Hepatocyte (in vitro differentiated cells): ENCODE results near the gene RXRA. TPM values are rescaled to one million over a fixed set of nuclear protein-coding genes. Genes with fewer than 3 reads are reported as not detected.

Experiments
- DNase-seq: peaks from one replicate; pipeline ENCODE4 v3.0.0-alpha.2; 2016; ENCODE audit warnings: low spot score
- H2AFZ ChIP-seq: fragments of 200-600 bp; sonication (generic); 2 replicates; pipeline ENCODE4 v1.6.0; 2016; ENCODE audit warnings: antibody characterized with exemption, mild to moderate bottlenecking
- H3K27ac ChIP-seq: fragments of 200-600 bp; sonication (generic); 2 replicates; pipeline ENCODE4 v1.5.1; 2016; ENCODE audit warnings: mild to moderate bottlenecking
- H3K27me3 ChIP-seq: fragments of 200-600 bp; sonication (generic); 2 replicates; pipeline ENCODE4 v1.6.1; 2016
- H3K36me3 ChIP-seq: fragments of 200-600 bp; sonication (generic); replicated peaks from 2 replicates; pipeline ENCODE4 v1.5.1; 2016; ENCODE audit warnings: low read depth; ENCODE audit not compliant: insufficient read depth
- H3K4me1 ChIP-seq: fragments of 200-600 bp; sonication (generic); 2 replicates; pipeline ENCODE4 v1.5.1; 2016; ENCODE audit warnings: mild to moderate bottlenecking, moderate library complexity; ENCODE audit not compliant: insufficient read depth
- H3K4me2 ChIP-seq: fragments of 200-600 bp; sonication (generic); 2 replicates; pipeline ENCODE4 v1.6.0; 2016
- H3K4me3 ChIP-seq: fragments of 200-600 bp; sonication (generic); 2 replicates; pipeline ENCODE4 v1.5.1; 2016; ENCODE audit warnings: mild to moderate bottlenecking
- H3K79me2 ChIP-seq: fragments of 200-600 bp; sonication (generic); 2 replicates; pipeline ENCODE4 v1.6.0; 2017; ENCODE audit warnings: mild to moderate bottlenecking
- H3K9me2 ChIP-seq: fragments of 200-600 bp; sonication (generic); replicated peaks from 2 replicates; pipeline ENCODE4 v1.6.0; 2017; ENCODE audit warnings: mild to moderate bottlenecking; ENCODE audit not compliant: insufficient read depth
- H3K9me3 ChIP-seq: fragments of 200-600 bp; sonication (generic); 2 replicates; pipeline ENCODE4 v1.5.1; 2016; ENCODE audit warnings: low read depth, mild to moderate bottlenecking
- H4K20me1 ChIP-seq: fragments of 200-600 bp; sonication (generic); 2 replicates; pipeline ENCODE4 v1.6.0; 2016; ENCODE audit warnings: mild to moderate bottlenecking; ENCODE audit not compliant: insufficient read depth, poor library complexity, severe bottlenecking
- EZH2 ChIP-seq: fragments of 200-600 bp; sonication (generic); IDR thresholded peaks from 2 replicates; pipeline ENCODE4 v1.6.1; 2016; ENCODE audit warnings: antibody characterized with exemption, mild to moderate bottlenecking, borderline replicate concordance
- EZH2phosphoT487 ChIP-seq: fragments of 200-600 bp; sonication (generic); IDR thresholded peaks from one replicate; pipeline ENCODE4 v1.6.1; 2018; ENCODE audit warnings: antibody characterized with exemption, mild to moderate bottlenecking, low read depth, moderate library complexity; ENCODE audit not compliant: unreplicated experiment, severe bottlenecking
- WGBS: methylation state at CpG from one replicate; pipeline ENCODE4 v1.1.6; 2016; ENCODE audit warnings: low lambda C conversion rate; ENCODE audit errors: missing lambda C conversion rate; 5-methylcytosine and 5-hydroxymethylcytosine counted together
- polyA plus RNA-seq: library from polyadenylated mRNA; unstranded; fragments of >200 nt; fragmentation: Nextera tagmentation; extraction: Ambion mirVana; gene quantifications from 2 replicates; pipeline ENCODE4 v1.2.1, GENCODE V29; 2016
- total RNA-seq: library from RNA; depleted of rRNA; stranded (reverse); fragments of >200 nt; gene quantifications from 2 replicates; pipeline ENCODE4 v1.2.3, GENCODE V29; 2014
- TF ChIP-seq, protein P1 (sequence below): fragments of 200-600 bp; sonication (generic); IDR thresholded peaks from 2 replicates; pipeline ENCODE4 v1.5.1; 2016; ENCODE audit warnings: antibody characterized with exemption, mild to moderate bottlenecking; ENCODE audit not compliant: poor library complexity

The RXRA gene
- total and polyA plus RNA-seq, 2 experiments from 2014 or later: 35.9 to 41.6 TPM

DNA sequence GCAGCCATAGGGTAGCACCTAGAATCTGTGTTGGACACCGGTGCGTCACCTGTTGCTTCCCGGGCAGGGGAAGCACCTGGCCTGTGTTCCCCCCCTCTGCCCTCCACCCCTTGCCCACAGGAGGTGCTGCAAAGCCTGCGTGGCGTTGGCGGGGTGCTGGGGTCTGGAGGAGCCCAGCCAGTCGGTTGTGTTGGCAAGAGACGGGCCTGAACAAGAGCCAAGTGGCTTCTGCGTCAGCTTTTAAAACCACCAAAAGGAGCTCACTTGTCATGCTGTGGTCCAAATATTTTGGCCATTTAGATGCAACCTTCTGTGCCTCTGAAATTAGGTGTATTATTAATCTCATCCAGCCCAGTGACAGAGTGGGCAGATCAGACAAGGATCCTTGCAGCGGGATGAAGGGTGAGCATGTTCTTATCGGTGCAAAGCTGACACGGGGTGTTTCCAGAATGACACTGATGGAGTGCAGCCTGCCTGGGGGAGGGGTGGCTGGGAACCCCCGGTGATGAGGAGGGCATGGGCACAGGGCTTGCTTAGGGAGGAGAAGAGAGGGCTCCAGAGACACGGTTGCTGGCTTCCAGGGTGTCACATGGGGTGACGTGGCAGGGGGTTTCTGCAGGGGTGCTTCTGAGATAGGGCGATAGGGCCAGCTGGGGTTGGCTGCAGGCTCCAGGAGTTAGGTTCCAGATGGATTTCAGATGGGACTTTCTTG, 9.7 kb upstream of the RXRA start:
- no peak overlapping the region for H3K4me2 ChIP-seq
- WGBS: 63% methylated on average over 16 of the region's 16 CpGs
- H4K20me1 ChIP-seq: no peaks in the 10 kb centered on the region
- no peak for DNase-seq
- H3K27me3 ChIP-seq: no peaks in the 10 kb centered on the region
- H3K4me1 ChIP-seq: peaks cover 30% of the 10 kb centered on the region
- no peak overlapping the region for H3K4me3 ChIP-seq
- H3K79me2 ChIP-seq: no peaks in the 10 kb centered on the region
- no peak overlapping the region for H2AFZ ChIP-seq
- H3K36me3 ChIP-seq: no peaks in the 10 kb centered on the region
- TF ChIP-seq EZH2 (no peak), EZH2phosphoT487 (no peak)
- TF ChIP-seq, protein P1, sequence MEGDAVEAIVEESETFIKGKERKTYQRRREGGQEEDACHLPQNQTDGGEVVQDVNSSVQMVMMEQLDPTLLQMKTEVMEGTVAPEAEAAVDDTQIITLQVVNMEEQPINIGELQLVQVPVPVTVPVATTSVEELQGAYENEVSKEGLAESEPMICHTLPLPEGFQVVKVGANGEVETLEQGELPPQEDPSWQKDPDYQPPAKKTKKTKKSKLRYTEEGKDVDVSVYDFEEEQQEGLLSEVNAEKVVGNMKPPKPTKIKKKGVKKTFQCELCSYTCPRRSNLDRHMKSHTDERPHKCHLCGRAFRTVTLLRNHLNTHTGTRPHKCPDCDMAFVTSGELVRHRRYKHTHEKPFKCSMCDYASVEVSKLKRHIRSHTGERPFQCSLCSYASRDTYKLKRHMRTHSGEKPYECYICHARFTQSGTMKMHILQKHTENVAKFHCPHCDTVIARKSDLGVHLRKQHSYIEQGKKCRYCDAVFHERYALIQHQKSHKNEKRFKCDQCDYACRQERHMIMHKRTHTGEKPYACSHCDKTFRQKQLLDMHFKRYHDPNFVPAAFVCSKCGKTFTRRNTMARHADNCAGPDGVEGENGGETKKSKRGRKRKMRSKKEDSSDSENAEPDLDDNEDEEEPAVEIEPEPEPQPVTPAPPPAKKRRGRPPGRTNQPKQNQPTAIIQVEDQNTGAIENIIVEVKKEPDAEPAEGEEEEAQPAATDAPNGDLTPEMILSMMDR: no peak
- H3K9me3 ChIP-seq: no peaks in the 10 kb centered on the region
- H3K27ac ChIP-seq: no peak overlapping the region
- no peaks in the 10 kb centered on the region for H3K9me2 ChIP-seq

DNA sequence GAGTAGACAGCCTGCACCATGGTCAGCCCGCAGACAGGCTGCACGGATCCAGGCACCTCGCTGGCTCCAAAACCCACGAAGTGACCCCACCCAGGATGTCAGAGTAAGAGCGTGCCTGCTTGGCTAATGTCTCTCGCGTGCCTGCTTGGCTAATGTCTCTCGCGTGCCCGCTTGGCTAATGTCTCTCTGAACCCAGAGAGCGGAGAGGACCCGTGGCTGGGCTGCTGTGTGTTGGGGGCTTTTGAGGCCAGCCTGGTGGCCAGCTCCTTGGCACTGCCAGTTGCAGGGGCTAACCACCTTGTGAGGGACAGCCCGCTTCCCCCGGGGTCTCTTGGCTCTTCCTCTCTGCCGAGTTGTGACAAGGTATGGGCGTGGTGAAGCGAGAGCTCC, 8.9 kb upstream of the RXRA start:
- Histone ChIP-seq H3K79me2 (no peaks in the 10 kb centered on the region), H3K4me3 (no peak overlapping the region), H3K27ac (no peak overlapping the region), H3K9me2 (no peaks in the 10 kb centered on the region), H4K20me1 (no peaks in the 10 kb centered on the region), H3K36me3 (no peaks in the 10 kb centered on the region), H3K27me3 (no peaks in the 10 kb centered on the region), H3K9me3 (no peaks in the 10 kb centered on the region), H3K4me2 (no peak overlapping the region), H3K4me1 (peaks cover 34% of the 10 kb centered on the region), H2AFZ (no peak overlapping the region)
- WGBS: 87% methylated on average over 17 of the region's 17 CpGs
- TF ChIP-seq EZH2 (no peak), EZH2phosphoT487 (no peak)
- TF ChIP-seq, protein P1: no peak
- DNase-seq: no peak

DNA sequence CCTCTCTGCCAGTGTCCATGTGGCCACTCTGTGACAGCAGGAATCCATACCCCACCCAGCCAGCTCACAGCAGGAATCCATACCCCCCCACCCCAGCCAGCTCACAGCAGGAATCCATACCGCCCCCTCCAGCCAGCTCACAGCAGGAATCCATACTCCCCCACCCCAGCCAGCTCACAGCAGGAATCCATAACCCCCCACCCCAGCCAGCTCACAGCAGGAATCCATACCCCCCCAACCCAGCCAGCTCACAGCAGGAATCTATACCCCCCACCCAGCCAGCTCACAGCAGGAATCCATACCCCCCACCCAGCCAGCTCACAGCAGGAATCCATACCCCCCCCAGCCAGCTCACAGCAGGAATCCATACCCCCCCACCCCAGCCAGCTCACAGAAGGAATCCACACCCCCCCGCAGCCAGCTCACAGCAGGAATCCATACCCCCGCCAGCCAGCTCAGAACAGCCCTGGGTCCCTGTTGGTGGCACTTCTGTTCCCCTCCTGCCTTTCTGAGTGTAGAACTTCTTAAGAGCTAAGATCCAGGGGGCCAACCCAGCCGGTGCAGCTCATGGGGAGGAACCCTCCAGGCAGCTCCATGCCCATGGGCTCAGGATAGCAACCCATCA, 8.4 kb upstream of the RXRA start:
- Histone ChIP-seq H3K27ac (no peak overlapping the region), H3K9me3 (no peaks in the 10 kb centered on the region), H3K4me1 (peaks cover 34% of the 10 kb centered on the region), H3K27me3 (no peaks in the 10 kb centered on the region), H3K36me3 (no peaks in the 10 kb centered on the region), H3K9me2 (no peaks in the 10 kb centered on the region), H3K79me2 (no peaks in the 10 kb centered on the region), H2AFZ (no peak overlapping the region), H3K4me3 (no peak overlapping the region), H3K4me2 (no peak overlapping the region), H4K20me1 (no peaks in the 10 kb centered on the region)
- DNase-seq: no peak
- 64% methylated on average over 3 of the region's 4 CpGs for WGBS
- TF ChIP-seq EZH2 (no peak), EZH2phosphoT487 (no peak)
- TF ChIP-seq, protein P1: no peak
